ENCODE measurements around the gene ANAPC13.

DNA sequence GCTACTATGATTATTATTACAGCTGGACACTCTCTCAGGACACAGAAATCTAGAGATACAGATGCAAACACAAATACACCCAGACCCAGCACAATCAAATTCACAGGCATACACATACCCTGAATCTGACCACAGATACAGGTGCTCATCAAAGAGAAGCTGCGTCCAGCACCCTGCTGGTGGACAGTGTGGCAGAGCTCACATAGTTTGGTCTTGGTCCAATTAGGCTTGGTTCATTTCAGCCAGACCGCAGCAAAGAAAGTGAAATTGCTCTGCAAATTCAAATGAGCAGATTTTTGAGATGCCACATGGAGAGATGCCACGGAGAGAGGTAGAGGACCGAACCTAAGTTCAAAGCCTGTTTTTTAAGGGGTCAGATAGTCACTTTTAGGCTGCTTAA, 55.6 kb downstream of the ANAPC13 start:
- TF ChIP-seq CTCF (conservative IDR thresholded peaks at IDR 0.05; ENCODE audit: low read depth, low read length) (no peak), EZH2 (IDR thresholded peaks at IDR 0.05; ENCODE audit: borderline replicate concordance, low read depth, low read length, poor library complexity, severe bottlenecking) (no peak)

All from A673 (cell line).